Thymus (tissue), 11 donors: Measurements from ENCODE around the gene LTO1. TPM values are rescaled to one million over a fixed set of nuclear protein-coding genes. Genes with fewer than 3 reads are reported as not detected.

Source experiments
- DNase-seq, 9 donors: peaks; one replicate each; pipeline ENCODE4 v3.0.0-alpha.2; 2013; ENCODE audit warnings: low spot score in 9 of 9, low read depth in 6 of 9, missing footprints in 1 of 9
- H3K27ac ChIP-seq, 2 donors: one replicate each; pipeline ENCODE4 v1.5.1; 2013; ENCODE audit warnings: control low read depth in 1 of 2, low read depth in 1 of 2, low read length in 1 of 2, mild to moderate bottlenecking in 1 of 2, moderate library complexity in 1 of 2
- H3K27me3 ChIP-seq, 2 donors: one replicate each; pipeline ENCODE4 v1.5.1; 2013; ENCODE audit warnings: low read length in 1 of 2; ENCODE audit not compliant: control insufficient read depth in 2 of 2, insufficient read depth in 1 of 2
- H3K36me3 ChIP-seq, 2 donors: one replicate each; pipeline ENCODE4 v1.5.1; 2013; ENCODE audit warnings: low read length in 1 of 2, mild to moderate bottlenecking in 1 of 2, moderate library complexity in 1 of 2; ENCODE audit not compliant: control insufficient read depth in 2 of 2, insufficient read depth in 2 of 2
- H3K4me1 ChIP-seq, 2 donors: one replicate each; pipeline ENCODE4 v1.5.1; 2013; ENCODE audit warnings: low read length in 2 of 2; ENCODE audit not compliant: control insufficient read depth in 2 of 2, insufficient read depth in 2 of 2
- H3K4me3 ChIP-seq, 2 donors: one replicate each; pipeline ENCODE4 v1.5.1; 2013; ENCODE audit warnings: low read length in 2 of 2, control low read depth in 1 of 2, mild to moderate bottlenecking in 1 of 2
- H3K9me3 ChIP-seq, 2 donors: one replicate each; pipeline ENCODE4 v1.5.1; 2013; ENCODE audit warnings: low read length in 1 of 2, mild to moderate bottlenecking in 1 of 2; ENCODE audit not compliant: control insufficient read depth in 2 of 2, insufficient read depth in 1 of 2
- WGBS: extraction: QIAGEN DNeasy Blood & Tissue Kit; methylation state at CpG from one replicate; pipeline ENCODE4 v1.1.7; 2013; 5-methylcytosine and 5-hydroxymethylcytosine counted together
- polyA plus RNA-seq: library from polyadenylated mRNA; stranded (reverse); fragments of 200-250 nt; gene quantifications from one replicate; pipeline ENCODE4 v1.2.3, GENCODE V29; 2013
- total RNA-seq: library from RNA; stranded (reverse); fragments of 120-200 nt; gene quantifications from one replicate; pipeline ENCODE4 v1.2.4, GENCODE V29; 2013
- donor health status: healthy.

LTO1 gene
- total and polyA plus RNA-seq, 2 donors, result 11.8 to 29.3 TPM

- no peak overlapping the region for H3K27ac ChIP-seq
- no peak overlapping the region for H3K4me3 ChIP-seq
- WGBS, result 85% methylated on average over 27 of the region's 27 CpGs
- H3K4me1 ChIP-seq, result peaks cover 0 to 11% of the 10 kb centered on the region in 2 donors
- H3K9me3 ChIP-seq, result no peaks in the 10 kb centered on the region
- H3K36me3 ChIP-seq, result peaks cover 0 to 10% of the 10 kb centered on the region in 2 donors
- DNase-seq, result no peak
- no peaks in the 10 kb centered on the region for H3K27me3 ChIP-seq
Measured at GRCh38 chr11:69657911-69658625, 17.1 kb downstream of the LTO1 start.

DNA sequence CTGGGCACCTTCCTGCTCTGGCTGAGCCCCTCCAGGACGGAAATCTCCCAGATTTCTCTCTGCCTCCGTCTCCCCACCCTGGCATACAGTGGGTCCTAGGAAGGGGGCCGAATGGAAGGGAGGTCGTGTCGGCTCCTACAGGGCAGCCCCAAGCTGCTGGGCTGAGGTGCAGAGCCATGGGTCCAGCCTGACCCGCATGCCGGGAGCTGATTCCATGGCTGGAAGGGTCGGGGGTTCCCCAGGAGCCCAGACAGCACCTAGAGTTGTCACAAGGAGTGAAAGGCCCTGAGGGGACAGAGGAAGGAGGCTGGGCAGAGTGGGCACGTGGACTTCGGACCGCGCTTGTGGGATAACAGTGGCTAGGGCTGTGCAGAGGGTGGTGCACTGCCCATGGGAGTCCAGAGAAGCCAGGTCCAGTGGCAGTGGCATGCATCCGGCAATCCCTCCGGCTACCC, 17.7 kb downstream of the LTO1 start:
- Histone ChIP-seq H3K4me3 (no peak overlapping the region), H3K9me3 (no peaks in the 10 kb centered on the region), H3K27me3 (no peaks in the 10 kb centered on the region), H3K4me1 (peaks cover 0 to 11% of the 10 kb centered on the region in 2 donors), H3K36me3 (peaks cover 0 to 5% of the 10 kb centered on the region in 2 donors), H3K27ac (no peak overlapping the region)
- 94% methylated on average over 14 of the region's 14 CpGs for WGBS
- no peak for DNase-seq

DNA sequence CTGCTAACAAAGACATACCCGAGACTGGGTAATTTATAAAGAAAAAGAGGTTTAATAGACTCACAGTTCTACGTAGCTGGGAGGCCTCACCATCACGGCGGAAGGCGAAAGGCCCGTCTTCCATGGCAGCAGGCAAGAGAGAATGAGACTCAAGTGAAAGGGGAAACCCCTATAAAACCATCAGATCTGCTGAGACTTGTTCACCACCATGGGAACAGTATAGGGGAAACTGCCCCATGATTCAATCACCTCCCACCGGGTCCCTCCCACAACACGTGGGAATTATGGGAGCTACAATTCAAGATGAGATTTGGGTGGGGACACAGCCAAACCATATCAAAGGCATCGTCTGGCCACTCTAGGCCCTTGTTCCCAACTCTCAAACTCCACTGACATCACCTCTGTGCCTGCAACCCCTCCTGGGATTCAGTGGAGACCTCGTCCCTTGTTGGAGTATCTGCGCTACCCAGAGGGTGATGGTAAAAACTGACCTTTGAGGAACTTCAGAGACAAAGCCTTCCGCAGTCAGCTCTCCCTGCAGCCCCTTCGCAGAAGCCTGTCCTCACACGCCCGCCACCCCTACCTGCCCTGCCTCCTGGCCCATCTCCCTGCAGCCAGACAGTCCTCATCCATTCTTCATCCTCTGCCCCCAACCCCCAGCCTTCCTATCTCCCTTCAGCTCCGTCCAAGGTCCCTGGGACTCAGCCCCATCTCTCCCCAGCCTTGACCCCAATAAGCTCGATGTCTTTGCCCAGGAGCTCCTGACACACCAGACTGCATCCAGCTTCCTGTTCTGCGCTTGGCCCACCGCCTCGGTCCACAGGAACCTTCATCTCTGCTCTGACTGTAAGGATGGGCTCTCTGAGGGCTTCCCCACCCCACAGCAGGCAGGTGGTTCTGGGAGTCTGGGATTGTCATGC, 18.4 kb downstream of the LTO1 start:
- Histone ChIP-seq H3K27me3 (no peaks in the 10 kb centered on the region), H3K9me3 (no peaks in the 10 kb centered on the region), H3K4me1 (peaks cover 0 to 11% of the 10 kb centered on the region in 2 donors), H3K27ac (no peak overlapping the region), H3K36me3 (peaks cover 0 to 3% of the 10 kb centered on the region in 2 donors), H3K4me3 (no peak overlapping the region)
- DNase-seq, result no peak
- 93% methylated on average over 20 of the region's 20 CpGs for WGBS

DNA sequence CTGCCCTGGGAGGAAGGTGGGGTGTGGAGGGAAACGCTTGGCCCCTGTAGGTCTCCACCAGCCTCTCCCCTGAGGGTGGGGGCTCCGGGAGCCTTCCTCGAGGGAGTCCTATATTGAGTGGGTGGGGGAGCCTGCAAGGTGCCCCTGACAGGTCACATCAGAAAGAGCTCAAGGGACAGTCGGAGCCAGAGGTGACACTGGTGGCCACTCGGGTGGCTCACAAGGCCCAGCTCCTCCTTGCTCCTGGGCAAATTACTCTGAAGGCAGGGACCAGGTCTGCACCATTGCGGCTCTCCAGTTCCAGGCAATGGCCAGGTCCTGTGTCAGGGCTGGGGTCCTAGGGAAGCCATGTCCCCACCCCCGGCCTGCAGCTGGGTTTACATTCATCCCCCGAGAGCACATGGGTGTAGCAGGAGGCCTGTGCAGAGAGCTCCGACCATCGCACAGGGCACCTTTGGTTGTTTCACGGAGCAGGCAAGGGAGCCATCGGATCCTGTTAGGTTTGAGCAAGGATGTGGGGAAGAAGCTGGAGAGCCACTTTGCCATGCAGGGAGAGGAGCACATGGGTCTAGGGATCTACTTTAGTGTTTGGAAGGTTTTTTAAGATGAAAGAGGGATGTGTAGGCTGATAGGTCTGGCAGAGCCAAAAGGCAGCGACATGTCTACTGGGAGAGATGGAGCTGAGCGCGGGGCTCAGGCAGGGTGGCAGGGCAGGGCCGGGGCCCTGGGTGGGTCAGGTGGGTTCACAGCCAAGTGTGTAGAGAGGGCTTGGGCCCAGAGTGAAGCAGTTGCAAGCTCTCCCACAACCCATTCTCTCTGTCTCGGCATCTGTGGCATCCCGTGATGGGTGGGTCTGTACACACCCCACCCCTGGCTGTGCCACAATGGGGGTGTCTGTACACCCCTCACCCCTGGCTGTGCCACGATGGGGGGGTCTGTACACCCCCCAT, 19.4 kb downstream of the LTO1 start:
- Histone ChIP-seq H3K4me1 (peaks cover 0 to 11% of the 10 kb centered on the region in 2 donors), H3K27me3 (no peaks in the 10 kb centered on the region), H3K27ac (no peak overlapping the region), H3K9me3 (no peaks in the 10 kb centered on the region), H3K36me3 (peaks cover 0 to under 1% of the 10 kb centered on the region in 2 donors), H3K4me3 (no peak overlapping the region)
- WGBS, result 96% methylated on average over 19 of the region's 19 CpGs
- no peak for DNase-seq

DNA sequence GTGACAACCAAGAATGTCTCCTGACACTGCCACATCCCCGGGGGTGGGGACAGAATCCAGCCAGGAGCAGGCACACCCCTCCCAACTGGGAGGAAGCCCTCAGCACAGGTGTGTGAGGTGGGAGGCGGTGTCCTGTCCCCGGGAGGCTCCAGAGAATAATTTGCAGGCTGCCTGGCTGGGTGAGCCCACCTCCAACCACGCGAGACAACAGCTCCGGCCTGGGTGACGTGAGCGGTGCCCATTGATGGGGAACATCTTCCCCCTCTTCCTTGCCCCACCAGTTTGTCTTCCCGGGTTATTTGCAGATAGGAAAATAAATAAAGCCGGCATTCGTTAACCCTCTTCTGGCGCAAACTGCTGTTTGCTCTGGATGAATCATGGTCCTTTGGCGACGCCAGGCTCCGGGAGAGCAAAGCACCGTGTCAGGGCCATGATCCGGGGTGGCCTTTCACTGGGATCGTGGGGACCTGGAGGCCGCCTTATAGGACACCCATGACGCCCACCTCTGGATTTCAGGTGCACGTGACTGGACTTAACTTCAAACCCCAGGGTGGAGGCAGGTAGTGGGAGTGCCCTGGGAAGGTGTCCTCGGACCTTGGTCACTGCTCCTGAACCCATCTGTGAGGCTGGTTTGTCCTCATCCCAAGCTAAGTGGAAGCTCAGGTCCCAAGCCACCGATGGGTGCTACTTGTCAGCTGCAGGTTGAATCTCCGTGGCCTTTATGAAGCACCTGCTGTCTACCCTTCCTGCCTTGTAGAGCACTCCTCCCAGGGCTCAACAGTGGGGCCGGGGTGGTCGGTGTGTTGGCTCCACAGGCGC, 20.3 kb downstream of the LTO1 start:
- 92% methylated on average over 27 of the region's 27 CpGs for WGBS
- no peak overlapping the region for H3K27ac ChIP-seq

GRCh38 chr11:69654001-69654659, 21.0 kb downstream of the LTO1 start:
- Histone ChIP-seq H3K9me3 (no peaks in the 10 kb centered on the region), H3K27ac (no peak overlapping the region), H3K4me3 (no peak overlapping the region), H3K36me3 (no peaks in the 10 kb centered on the region), H3K4me1 (peaks cover 0 to 15% of the 10 kb centered on the region in 2 donors), H3K27me3 (no peaks in the 10 kb centered on the region)
- 95% methylated on average over 38 of the region's 38 CpGs for WGBS
- DNase-seq, result no peak

More for the DNA sequence above, 20.3 kb downstream of the LTO1 start:
- no peak for DNase-seq
- Histone ChIP-seq H3K4me1 (peaks cover 0 to 11% of the 10 kb centered on the region in 2 donors), H3K36me3 (no peaks in the 10 kb centered on the region), H3K9me3 (no peaks in the 10 kb centered on the region), H3K4me3 (no peak overlapping the region), H3K27me3 (no peaks in the 10 kb centered on the region)

- no peak overlapping the region for H3K4me3 ChIP-seq
- H3K36me3 ChIP-seq, result no peaks in the 10 kb centered on the region
- no peaks in the 10 kb centered on the region for H3K9me3 ChIP-seq
- 97% methylated on average over 23 of the region's 23 CpGs for WGBS
- H3K27me3 ChIP-seq, result no peaks in the 10 kb centered on the region
- DNase-seq, result no peak
- H3K27ac ChIP-seq, result no peak overlapping the region
- peaks cover 0 to 13% of the 10 kb centered on the region in 2 donors for H3K4me1 ChIP-seq
Measured at GRCh38 chr11:69653406-69653960, 21.7 kb downstream of the LTO1 start.
